ENCODE measurements around the gene KIR3DL3.
"Not testable (repeated sequence)": the region's sequence is repeated elsewhere in the genome, so short reads cannot be mapped to it uniquely, and the experiment has no call there.

KIR3DL3 gene

DNA sequence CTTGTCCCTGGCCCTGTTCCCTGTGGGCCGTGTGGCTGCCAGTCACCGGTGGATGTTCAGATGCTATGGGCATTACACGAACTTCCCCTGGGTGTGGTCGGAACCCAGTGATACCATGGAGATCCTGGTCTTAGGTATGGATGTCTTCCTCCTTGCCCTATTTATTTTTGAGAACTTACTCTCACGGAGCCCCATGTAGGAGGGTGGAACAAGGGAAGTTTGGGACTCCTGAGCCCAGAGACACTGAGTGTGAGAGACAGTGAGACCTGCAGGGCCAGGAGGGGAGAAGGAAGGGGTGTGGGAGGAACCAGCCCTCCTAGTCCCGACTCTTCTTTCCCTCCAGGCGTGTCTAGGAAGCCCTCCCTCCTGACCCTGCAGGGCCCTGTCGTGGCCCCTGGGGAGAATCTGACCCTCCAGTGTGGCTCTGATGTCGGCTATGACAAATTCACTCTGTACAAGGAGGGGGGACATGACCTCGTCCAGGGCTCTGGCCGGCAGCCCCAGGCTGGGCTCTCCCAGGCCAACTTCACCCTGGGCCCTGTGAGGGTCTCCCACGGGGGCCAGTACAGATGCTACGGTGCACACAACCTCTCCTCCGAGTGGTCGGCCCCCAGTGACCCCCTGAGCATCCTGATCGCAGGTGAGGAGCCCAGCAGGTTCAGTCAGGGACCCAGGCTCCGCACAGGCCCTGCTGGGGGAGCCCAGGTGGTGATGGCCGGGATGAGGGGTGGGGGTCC lies 14.9 kb upstream of the KIR3DL3 start:
- TF ChIP-seq, protein P1, sequence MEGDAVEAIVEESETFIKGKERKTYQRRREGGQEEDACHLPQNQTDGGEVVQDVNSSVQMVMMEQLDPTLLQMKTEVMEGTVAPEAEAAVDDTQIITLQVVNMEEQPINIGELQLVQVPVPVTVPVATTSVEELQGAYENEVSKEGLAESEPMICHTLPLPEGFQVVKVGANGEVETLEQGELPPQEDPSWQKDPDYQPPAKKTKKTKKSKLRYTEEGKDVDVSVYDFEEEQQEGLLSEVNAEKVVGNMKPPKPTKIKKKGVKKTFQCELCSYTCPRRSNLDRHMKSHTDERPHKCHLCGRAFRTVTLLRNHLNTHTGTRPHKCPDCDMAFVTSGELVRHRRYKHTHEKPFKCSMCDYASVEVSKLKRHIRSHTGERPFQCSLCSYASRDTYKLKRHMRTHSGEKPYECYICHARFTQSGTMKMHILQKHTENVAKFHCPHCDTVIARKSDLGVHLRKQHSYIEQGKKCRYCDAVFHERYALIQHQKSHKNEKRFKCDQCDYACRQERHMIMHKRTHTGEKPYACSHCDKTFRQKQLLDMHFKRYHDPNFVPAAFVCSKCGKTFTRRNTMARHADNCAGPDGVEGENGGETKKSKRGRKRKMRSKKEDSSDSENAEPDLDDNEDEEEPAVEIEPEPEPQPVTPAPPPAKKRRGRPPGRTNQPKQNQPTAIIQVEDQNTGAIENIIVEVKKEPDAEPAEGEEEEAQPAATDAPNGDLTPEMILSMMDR (IDR thresholded peaks at IDR 0.05; ENCODE audit: low read depth, low read length): no peak
- no peak for DNase-seq (ENCODE audit: extremely low read depth, low read depth)

DNA sequence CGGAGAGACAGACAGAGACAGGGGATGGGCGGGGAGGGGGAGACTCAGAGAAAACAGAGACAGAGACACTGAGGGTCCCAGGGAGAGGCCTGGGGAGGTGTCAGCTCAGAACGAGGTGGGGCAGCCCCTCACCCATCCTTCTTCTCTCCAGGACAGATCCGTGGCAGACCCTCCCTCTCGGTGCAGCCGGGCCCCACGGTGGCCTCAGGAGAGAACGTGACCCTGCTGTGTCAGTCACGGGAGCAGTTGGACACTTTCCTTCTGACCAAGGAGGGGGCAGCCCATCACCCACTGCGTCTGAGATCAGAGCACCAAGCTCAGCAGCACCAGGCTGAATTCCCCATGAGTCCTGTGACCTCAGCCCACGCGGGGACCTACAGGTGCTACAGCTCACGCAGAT lies 14.3 kb upstream of the KIR3DL3 start:
- not testable (repeated sequence) for DNase-seq (ENCODE audit: extremely low read depth, low read depth)

DNA sequence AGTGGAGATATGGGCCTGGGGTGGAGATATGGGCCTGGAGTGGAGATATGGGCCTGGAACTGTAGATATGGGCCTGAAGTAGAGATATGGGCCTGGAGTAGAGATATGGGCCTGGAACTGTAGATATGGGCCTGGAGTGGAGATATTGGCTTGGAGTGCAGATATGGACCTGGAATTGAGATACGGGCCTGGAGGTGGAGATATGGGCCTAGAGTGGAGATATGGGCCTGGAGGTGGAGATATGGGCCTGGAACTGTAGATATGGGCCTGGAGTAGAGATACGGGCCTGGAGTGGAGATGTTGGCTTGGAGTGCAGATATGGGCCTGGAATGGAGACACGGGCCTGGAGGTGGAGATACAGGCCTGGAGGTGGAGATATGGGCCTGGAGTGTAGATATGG lies 402 bp downstream of the KIR3DL3 start:
- DNase-seq (ENCODE audit: extremely low read depth, low read depth): no peak
- TF ChIP-seq, protein P1 (IDR thresholded peaks at IDR 0.05; ENCODE audit: low read depth, low read length): no peak

DNA sequence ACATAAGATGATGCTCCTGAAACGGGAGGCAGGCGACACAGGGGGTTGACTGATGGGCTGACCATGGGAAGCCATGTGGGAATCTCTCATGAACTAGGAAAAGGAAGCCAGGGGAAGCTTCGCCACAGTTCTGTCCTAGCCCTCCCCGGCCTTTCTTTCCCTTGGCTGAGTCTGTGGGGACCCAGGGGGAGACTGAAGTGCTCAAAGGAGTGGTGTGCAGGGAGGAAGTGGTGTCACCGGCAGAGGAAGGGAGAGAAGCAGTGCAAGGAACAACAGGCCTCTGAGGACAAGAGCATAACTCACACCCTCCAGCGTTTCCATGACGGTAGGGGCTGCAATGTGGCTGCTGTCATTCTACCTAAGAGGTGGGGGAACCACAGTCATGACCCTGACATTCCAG lies 1.1 kb downstream of the KIR3DL3 start:
- DNase-seq (ENCODE audit: extremely low read depth, low read depth): no peak
- TF ChIP-seq, protein P1 (IDR thresholded peaks at IDR 0.05; ENCODE audit: low read depth, low read length): no peak

DNA sequence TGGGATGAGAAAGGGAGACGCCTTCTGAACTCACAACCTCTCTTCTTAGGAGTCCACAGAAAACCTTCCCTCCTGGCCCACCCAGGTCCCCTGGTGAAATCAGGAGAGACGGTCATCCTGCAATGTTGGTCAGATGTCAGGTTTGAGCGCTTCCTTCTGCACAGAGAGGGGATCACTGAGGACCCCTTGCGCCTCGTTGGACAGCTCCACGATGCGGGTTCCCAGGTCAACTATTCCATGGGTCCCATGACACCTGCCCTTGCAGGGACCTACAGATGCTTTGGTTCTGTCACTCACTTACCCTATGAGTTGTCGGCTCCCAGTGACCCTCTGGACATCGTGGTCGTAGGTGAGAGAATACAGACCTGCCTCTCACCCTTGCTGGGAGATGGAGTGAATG lies 3.3 kb downstream of the KIR3DL3 start:
- TF ChIP-seq, protein P1 (IDR thresholded peaks at IDR 0.05; ENCODE audit: low read depth, low read length): no peak
- DNase-seq (ENCODE audit: extremely low read depth, low read depth): no peak

DNA sequence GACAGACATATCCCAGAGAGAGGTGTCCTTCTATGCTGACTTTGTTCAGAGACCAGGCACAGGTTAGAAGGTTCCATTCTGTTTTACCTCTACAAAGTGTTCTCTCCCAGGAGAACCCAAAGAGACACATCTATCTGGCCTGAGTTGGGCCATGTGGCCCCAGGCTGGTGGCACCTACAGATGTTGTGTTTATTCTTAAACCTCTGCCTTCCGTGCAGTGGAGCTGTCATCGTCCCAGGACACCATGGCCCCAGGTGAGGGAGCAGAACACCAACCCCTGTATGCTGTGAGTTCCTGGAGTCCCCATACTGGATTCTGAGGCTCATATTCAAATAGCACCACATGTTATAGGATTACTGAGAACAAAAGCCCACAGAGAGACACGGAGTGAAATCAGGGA lies 3.9 kb downstream of the KIR3DL3 start:
- no peak for DNase-seq (ENCODE audit: extremely low read depth, low read depth)
- TF ChIP-seq, protein P1 (IDR thresholded peaks at IDR 0.05; ENCODE audit: low read depth, low read length): no peak

DNA sequence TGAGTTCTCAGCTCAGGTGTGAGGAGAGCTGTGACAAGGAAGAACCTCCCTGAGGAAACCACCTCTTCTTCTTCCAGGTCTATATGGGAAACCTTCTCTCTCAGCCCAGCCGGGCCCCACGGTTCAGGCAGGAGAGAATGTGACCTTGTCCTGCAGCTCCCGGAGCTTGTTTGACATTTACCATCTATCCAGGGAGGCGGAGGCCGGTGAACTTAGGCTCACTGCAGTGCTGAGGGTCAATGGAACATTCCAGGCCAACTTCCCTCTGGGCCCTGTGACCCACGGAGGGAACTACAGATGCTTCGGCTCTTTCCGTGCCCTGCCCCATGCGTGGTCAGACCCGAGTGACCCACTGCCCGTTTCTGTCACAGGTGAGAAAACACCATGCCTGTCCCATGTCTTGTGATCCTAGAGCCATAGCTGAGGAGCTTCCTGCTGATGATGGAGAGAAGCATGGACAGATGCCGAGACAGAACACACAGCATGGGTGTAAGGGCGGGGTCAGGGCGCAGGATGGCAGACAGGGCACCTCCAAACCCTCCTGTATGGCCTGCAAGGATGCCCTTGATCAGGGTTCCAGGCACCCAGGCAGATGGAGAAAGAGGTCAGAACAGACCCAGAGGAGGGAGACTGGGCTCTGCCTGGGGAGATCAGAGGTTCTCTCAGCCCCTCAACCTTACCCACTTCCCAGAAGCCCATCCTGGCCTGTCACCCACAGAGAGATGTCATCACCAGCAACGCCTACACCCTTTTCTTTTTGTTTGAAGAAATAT lies 5.4 kb downstream of the KIR3DL3 start:
- TF ChIP-seq, protein P1 (IDR thresholded peaks at IDR 0.05; ENCODE audit: low read depth, low read length): no peak
- no peak for DNase-seq (ENCODE audit: extremely low read depth, low read depth)
